ENCODE data around the gene TCP1. TPM values are rescaled to one million over a fixed set of nuclear protein-coding genes. Genes with fewer than 3 reads are reported as not detected.

Gene TCP1
- polyA plus RNA-seq, 1 donor from 2014 or later, result 379 TPM

DNA sequence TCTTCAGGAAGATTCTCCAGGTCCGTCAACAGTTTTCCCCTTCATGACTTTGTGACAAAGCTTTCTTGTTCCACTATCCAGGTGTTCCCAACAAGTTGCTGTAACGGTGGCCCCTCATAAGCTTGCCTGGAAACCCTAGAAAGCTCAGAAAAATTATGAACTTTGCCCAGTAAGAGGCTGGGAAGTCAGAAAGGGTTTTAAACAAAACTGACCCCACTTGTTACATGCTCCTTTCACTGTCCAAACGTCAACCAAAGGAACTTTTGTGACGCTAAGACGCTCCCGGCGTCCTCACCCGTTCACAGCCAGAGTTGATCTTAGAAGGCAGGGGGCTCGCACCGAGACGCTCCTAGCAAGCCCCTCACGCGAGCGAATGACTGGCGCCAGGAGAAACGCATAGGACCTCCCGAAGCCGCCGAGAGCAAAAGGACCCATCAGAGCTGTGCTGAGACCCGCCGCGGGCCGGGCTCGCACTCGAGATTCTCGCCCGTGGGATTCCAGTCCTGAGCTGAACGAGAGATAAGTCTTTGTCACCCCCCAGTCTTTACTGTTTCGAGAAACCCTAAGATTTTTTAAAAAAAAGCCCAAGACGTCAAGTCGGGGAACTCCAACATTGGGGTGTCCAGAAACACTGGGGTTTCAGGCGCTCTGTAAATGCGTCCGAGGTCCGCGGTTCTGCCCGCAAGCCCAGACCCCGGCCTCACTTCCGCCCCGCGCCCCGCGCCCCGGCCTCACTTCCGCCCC lies 28.1 kb downstream of the TCP1 start:
- Histone ChIP-seq H4K20me1 (ENCODE audit: insufficient read depth) (no peaks in the 10 kb centered on the region), H3K79me2 (replicated peaks; ENCODE audit: insufficient read depth, low read length) (peaks cover 25% of the 10 kb centered on the region), H3K9me3 (ENCODE audit: low read length) (no peaks in the 10 kb centered on the region), H3K9me2 (ENCODE audit: insufficient read depth, low read length) (no peaks in the 10 kb centered on the region), H3K4me2 (ENCODE audit: low read length) (peak overlapping the region; percentile 59), H3K4me3 (ENCODE audit: low read length) (peak overlapping the region; percentile 91), H3K36me3 (ENCODE audit: insufficient read depth, low read length) (peaks cover 9% of the 10 kb centered on the region), H3F3A (ENCODE audit: insufficient read depth, low read length, poor library complexity, severe bottlenecking) (no peaks in the 10 kb centered on the region), H3K9ac (ENCODE audit: low read length) (peak overlapping the region; percentile 98), H2AFZ (ENCODE audit: low read depth, low read length) (peak overlapping the region; percentile 69), H3K27me3 (ENCODE audit: insufficient read depth, low read depth, low read length) (no peaks in the 10 kb centered on the region), H3K27ac (ENCODE audit: low read length) (peak overlapping the region; percentile 98)
- TF ChIP-seq SMC3 (conservative IDR thresholded peaks at IDR 0.05; ENCODE audit: poor library complexity), result no peak
- peak; percentile 3 for TF ChIP-seq POLR2AphosphoS5 (IDR thresholded peaks at IDR 0.05)

DNA sequence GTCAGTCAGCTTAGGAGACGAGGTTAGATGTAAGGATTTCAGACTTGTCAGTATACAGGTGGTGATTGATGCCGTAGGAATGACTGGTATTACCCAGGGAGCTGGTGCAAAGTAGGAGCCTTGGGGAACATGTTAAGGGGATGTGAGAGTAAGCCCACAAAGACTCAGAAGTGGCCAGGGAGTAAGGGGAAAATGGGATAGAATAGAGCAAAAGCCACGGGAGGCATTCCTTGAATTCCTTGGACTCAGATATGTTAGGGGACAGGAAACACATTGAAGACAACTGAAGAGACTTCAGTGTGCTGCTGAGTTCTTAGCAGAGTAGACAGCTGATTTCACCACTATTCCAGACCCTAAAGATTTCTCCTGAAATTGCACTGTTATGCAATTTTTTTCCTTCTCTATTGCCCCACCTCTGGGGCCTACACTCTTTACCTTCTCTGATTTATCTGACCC lies 28.8 kb downstream of the TCP1 start:
- Histone ChIP-seq H3K79me2 (replicated peaks; ENCODE audit: insufficient read depth, low read length) (peaks cover 20% of the 10 kb centered on the region), H3K9me2 (ENCODE audit: insufficient read depth, low read length) (no peaks in the 10 kb centered on the region), H3K4me2 (ENCODE audit: low read length) (no peak overlapping the region), H4K20me1 (ENCODE audit: insufficient read depth) (no peaks in the 10 kb centered on the region), H3K36me3 (ENCODE audit: insufficient read depth, low read length) (peaks cover 9% of the 10 kb centered on the region), H3K27ac (ENCODE audit: low read length) (peak overlapping the region; percentile 98), H3K27me3 (ENCODE audit: insufficient read depth, low read depth, low read length) (no peaks in the 10 kb centered on the region), H3F3A (ENCODE audit: insufficient read depth, low read length, poor library complexity, severe bottlenecking) (no peaks in the 10 kb centered on the region), H3K9ac (ENCODE audit: low read length) (no peak overlapping the region), H3K4me3 (ENCODE audit: low read length) (peak overlapping the region; percentile 91), H2AFZ (ENCODE audit: low read depth, low read length) (no peak overlapping the region), H3K9me3 (ENCODE audit: low read length) (no peaks in the 10 kb centered on the region)
- no peak for TF ChIP-seq EP300 (conservative IDR thresholded peaks at IDR 0.05; ENCODE audit: poor library complexity, severe bottlenecking)
- TF ChIP-seq, protein P1, sequence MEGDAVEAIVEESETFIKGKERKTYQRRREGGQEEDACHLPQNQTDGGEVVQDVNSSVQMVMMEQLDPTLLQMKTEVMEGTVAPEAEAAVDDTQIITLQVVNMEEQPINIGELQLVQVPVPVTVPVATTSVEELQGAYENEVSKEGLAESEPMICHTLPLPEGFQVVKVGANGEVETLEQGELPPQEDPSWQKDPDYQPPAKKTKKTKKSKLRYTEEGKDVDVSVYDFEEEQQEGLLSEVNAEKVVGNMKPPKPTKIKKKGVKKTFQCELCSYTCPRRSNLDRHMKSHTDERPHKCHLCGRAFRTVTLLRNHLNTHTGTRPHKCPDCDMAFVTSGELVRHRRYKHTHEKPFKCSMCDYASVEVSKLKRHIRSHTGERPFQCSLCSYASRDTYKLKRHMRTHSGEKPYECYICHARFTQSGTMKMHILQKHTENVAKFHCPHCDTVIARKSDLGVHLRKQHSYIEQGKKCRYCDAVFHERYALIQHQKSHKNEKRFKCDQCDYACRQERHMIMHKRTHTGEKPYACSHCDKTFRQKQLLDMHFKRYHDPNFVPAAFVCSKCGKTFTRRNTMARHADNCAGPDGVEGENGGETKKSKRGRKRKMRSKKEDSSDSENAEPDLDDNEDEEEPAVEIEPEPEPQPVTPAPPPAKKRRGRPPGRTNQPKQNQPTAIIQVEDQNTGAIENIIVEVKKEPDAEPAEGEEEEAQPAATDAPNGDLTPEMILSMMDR (IDR thresholded peaks at IDR 0.05; ENCODE audit: poor library complexity, severe bottlenecking), result no peak
- TF ChIP-seq, protein P2, sequence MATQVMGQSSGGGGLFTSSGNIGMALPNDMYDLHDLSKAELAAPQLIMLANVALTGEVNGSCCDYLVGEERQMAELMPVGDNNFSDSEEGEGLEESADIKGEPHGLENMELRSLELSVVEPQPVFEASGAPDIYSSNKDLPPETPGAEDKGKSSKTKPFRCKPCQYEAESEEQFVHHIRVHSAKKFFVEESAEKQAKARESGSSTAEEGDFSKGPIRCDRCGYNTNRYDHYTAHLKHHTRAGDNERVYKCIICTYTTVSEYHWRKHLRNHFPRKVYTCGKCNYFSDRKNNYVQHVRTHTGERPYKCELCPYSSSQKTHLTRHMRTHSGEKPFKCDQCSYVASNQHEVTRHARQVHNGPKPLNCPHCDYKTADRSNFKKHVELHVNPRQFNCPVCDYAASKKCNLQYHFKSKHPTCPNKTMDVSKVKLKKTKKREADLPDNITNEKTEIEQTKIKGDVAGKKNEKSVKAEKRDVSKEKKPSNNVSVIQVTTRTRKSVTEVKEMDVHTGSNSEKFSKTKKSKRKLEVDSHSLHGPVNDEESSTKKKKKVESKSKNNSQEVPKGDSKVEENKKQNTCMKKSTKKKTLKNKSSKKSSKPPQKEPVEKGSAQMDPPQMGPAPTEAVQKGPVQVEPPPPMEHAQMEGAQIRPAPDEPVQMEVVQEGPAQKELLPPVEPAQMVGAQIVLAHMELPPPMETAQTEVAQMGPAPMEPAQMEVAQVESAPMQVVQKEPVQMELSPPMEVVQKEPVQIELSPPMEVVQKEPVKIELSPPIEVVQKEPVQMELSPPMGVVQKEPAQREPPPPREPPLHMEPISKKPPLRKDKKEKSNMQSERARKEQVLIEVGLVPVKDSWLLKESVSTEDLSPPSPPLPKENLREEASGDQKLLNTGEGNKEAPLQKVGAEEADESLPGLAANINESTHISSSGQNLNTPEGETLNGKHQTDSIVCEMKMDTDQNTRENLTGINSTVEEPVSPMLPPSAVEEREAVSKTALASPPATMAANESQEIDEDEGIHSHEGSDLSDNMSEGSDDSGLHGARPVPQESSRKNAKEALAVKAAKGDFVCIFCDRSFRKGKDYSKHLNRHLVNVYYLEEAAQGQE (IDR thresholded peaks at IDR 0.05; ENCODE audit: borderline replicate concordance), result no peak
- no peak for TF ChIP-seq MXI1 (conservative IDR thresholded peaks at IDR 0.05; ENCODE audit: poor library complexity, severe bottlenecking)
- TF ChIP-seq RAD21 (conservative IDR thresholded peaks at IDR 0.05), result no peak
- no peak for TF ChIP-seq TAF1 (IDR thresholded peaks at IDR 0.05; ENCODE audit: low read depth)
- TF ChIP-seq SMC3 (conservative IDR thresholded peaks at IDR 0.05; ENCODE audit: poor library complexity), result no peak

DNA sequence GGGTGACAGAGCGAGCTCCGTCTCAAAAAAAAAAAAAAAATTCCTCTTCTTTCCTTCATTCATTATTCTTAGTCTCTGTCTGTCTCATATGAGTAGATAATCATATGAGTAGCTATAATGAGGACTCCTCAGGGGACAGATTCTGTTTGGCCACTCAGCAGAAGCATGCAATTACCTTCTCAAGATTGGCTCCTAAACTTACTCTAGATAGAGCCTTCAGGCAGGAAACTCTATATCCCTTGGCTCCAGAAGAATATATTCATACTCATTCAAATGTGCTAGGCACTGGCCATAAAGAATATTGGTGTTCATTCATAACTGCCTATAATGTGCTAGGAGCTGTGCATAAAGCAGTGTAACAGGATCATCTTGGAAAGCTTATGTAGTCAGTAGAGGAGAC lies 29.8 kb downstream of the TCP1 start:
- no peak overlapping the region for H3K4me2 ChIP-seq (ENCODE audit: low read length)
- no peak overlapping the region for H3K9ac ChIP-seq (ENCODE audit: low read length)

More for the DNA sequence above, 29.8 kb downstream of the TCP1 start:
- TF ChIP-seq, protein P2 (IDR thresholded peaks at IDR 0.05; ENCODE audit: borderline replicate concordance), result no peak
- TF ChIP-seq EZH2 (IDR thresholded peaks at IDR 0.05; ENCODE audit: borderline replicate concordance, insufficient read depth, low read length, poor library complexity, severe bottlenecking) (no peak), EP300 (conservative IDR thresholded peaks at IDR 0.05; ENCODE audit: poor library complexity, severe bottlenecking) (no peak), POLR2AphosphoS5 (IDR thresholded peaks at IDR 0.05) (no peak), TAF1 (IDR thresholded peaks at IDR 0.05; ENCODE audit: low read depth) (no peak), SMC3 (conservative IDR thresholded peaks at IDR 0.05; ENCODE audit: poor library complexity) (no peak)
- TF ChIP-seq, protein P1 (IDR thresholded peaks at IDR 0.05; ENCODE audit: poor library complexity, severe bottlenecking), result no peak
- no peak overlapping the region for H2AFZ ChIP-seq (ENCODE audit: low read depth, low read length)
- H4K20me1 ChIP-seq (ENCODE audit: insufficient read depth), result peaks cover 2% of the 10 kb centered on the region
- H3K9me3 ChIP-seq (ENCODE audit: low read length), result no peaks in the 10 kb centered on the region
- no peaks in the 10 kb centered on the region for H3K9me2 ChIP-seq (ENCODE audit: insufficient read depth, low read length)
- H3K27ac ChIP-seq (ENCODE audit: low read length), result no peak overlapping the region
- no peak overlapping the region for H3K4me3 ChIP-seq (ENCODE audit: low read length)
- H3K27me3 ChIP-seq (ENCODE audit: insufficient read depth, low read depth, low read length), result no peaks in the 10 kb centered on the region
- no peaks in the 10 kb centered on the region for H3F3A ChIP-seq (ENCODE audit: insufficient read depth, low read length, poor library complexity, severe bottlenecking)
- peaks cover 5% of the 10 kb centered on the region for H3K36me3 ChIP-seq (ENCODE audit: insufficient read depth, low read length)
- peaks cover 15% of the 10 kb centered on the region for H3K79me2 ChIP-seq (replicated peaks; ENCODE audit: insufficient read depth, low read length)

Measured in neural cell (in vitro differentiated cells).